GM18498 (cell line): ENCODE data around the gene LRATD1.

Experiments
- ATAC-seq: cut with Tn5 transposase; IDR thresholded peaks from one replicate; pipeline ENCODE4 v1.9.1; 2021; ENCODE audit warnings: mild to moderate bottlenecking, moderate library complexity; ENCODE audit not compliant: unreplicated experiment

Gene LRATD1

DNA sequence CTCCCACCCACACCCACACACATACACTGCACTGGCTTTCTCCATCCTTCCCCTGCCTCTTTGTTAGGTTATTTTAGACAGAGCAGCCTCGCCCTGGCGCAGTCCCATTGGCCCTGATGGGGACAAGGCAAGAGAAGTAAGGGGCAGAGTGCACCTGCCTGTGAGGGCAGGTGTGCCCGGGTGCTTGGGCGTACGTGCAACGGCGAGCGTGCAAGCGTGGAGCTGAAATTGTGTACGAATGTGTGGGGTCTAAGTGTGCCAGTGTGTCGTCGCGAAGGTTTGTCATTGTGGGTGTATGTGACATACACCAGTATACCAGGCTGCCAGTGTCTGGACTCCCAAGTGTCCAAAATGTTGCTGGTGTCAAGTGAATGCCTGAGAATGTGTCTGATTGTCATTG lies 544 bp downstream of the LRATD1 start:
- ATAC-seq = no peak

DNA sequence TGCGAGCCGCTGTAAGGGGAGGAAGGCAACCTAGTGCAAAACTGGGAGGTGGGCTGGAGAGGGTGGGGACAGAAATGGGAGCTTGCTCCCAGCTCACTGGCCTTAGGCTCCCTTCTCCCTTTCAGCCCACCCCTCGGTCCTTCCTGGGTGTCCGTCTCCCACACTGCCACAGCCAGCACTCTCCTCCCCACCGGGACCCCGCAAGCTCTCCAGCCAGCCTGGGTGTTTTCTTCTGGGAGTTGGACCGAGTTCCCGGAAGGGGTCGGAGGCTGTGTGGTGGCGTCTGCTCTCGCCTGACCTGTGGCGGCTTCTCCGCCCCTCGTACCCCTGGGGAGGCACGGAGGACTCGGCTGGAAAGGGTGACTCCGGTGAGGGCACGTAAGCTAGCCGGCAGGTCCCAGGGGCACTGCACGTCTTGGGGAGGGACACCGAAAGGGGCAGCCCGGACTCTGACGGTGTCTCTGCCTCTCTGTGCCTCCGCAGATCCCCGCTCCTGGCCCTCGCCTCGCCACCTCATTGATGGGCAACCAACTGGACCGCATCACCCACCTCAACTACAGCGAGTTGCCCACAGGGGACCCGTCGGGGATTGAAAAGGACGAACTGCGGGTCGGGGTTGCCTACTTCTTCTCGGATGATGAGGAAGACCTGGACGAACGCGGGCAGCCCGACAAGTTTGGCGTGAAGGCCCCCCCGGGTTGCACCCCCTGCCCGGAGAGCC lies 1.1 kb downstream of the LRATD1 start:
- no peak for ATAC-seq

DNA sequence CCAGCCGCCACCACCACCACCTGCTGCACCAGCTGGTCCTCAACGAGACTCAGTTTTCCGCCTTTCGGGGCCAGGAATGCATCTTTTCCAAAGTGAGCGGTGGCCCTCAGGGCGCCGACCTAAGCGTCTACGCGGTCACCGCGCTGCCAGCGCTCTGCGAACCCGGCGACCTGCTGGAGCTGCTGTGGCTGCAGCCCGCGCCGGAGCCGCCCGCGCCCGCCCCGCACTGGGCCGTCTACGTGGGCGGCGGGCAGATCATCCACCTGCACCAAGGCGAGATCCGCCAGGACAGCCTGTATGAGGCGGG lies 1.6 kb downstream of the LRATD1 start:
- no peak for ATAC-seq

DNA sequence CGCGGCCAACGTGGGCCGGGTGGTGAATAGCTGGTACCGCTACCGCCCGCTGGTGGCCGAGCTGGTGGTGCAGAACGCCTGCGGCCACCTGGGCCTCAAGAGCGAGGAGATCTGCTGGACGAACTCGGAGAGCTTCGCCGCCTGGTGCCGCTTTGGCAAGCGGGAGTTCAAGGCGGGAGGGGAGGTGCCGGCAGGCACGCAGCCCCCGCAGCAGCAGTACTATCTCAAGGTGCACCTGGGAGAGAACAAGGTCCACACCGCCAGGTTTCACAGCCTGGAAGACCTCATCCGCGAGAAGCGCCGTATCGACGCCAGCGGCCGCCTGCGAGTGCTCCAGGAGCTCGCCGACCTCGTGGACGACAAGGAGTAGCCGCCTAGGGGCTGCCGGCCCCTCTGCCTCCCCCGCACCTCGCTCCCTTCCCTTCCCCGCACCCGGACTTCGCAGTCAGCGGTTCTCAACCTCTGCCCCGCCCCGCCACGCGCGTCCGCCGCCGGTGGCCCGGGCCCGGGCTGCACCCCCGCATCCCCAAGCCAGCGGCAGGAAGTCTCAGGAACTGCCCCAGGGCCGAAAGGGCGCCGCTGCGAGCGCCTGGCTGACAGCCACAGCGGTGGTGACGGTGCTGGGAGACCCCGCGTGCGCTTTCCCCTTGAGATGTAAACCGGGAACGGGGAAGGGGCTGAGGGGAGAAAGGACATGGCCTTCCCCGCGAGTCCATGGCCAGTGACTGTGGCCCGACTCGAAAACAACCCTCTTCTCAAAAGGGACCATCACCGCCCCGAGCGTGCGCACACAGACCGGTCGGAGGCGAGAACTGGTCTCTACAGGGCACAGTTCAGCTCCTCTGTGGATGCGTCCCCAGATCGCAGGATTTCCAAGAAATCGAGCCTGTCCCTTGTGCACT lies 2.2 kb downstream of the LRATD1 start:
- peak; percentile 55 for ATAC-seq

DNA sequence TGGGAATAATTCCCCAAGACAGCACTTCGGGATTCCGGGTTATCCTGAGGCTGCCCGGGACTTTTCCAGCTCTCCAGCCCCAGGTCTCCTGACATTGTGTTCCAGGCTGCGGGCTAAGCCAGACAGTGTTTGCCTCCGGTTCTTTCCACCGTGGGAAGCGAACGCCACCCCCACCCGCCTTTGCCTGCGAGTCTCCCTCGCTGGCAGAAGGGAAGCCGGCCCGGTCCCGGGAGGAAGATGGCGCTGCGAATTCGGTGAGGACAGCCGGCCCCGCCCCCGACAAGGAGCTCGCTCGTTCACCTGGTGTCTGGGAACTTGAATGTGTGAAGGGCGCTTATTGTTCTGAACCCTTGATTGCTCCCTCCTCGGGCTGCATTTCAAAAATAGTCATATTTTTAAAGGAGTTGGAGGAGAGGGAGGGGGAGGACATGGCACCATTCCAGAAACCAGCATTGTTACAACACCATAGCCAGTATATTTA lies 2.9 kb downstream of the LRATD1 start:
- no peak for ATAC-seq

DNA sequence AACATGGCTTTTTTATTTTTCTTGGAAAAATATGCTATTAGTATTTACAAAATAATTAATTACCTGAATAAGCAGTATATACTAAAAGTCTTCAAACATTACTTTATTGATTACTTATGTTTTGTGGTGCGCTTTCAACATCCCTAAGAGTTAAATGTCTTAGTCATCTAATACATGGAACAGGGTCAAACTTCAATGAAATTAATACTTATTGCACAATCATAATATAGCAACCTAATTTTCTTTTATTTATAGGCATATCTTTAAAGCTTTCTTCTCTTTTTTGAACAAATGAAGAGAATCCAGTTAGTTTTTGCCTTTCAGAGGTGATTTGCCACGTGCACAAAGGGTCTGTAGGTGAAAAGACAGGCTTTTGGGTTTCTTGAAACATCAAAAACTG lies 6.0 kb downstream of the LRATD1 start:
- ATAC-seq = no peak

DNA sequence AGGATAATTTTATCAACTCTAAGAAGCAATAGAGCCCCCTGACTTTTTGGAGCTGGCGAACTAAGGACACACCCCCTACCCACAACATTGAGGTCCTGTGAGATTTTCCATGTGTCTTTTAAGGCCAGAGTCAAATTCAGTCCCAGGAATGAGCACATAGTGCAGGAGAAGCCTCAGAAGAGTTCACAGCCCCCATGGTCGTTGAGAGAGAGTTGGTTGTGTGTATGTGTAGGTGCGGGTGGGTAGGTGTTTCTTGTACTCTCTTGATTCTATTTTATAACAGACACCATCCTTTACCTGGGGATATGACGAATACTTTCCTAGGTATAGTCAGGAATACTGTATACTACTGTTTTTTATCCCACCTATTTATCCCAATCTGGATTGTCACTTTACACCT lies 8.6 kb downstream of the LRATD1 start:
- ATAC-seq = no peak

DNA sequence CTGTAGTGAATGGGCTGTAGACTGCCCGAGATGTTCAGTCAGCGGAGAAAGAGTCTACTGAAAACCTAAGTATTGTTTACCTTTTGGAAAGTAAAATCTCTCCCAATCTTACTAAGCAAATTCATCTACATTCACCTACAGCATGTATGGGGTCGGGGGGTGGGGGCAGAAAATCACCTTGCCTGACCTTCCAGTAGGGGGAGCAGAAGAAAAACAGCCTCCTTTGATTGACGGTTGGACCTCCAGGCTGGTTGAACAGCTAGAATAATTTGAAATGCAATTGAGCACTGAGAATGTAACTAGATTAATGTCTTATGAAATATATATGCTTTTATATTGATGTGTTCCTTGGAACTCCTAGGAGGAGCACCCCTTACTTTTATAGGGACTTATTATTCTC lies 10.0 kb downstream of the LRATD1 start:
- ATAC-seq = no peak

DNA sequence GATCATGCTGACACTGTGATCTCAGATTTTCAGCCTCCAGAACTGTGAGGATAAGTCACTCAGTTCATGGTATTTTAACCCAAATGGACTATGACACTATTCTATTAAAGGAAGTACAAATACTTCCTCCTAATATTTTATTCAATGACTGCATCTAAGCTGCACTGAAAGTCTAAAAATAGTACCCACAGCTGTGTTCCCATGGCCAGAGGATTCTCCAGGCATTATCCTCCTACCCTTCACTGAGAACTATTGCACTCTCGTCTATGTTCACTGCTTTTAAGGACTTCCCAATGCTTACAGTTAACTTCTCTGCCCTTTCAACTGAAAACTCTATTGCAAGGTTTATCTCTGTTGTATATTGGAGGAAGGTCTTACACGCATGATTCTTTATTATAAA lies 15.2 kb downstream of the LRATD1 start:
- ATAC-seq = no peak

DNA sequence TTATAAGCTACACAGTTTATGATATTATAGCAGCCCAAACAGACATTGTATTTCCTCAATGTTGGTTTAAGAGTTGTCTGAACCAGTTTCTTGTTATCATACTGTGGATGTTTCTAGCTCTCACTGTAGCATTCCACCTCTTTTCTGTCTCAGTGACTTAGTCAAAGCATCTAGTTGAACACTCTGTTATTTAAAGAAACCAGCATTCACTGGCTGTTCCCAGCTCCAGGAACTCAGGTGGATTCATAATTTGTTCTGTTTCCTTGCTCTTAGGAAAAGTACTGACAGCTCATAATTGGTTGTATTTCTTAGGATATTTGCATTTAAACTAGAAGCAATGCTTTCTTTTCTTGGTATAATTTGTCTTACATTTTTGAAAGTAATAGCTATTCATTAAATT lies 17.5 kb downstream of the LRATD1 start:
- ATAC-seq = no peak

DNA sequence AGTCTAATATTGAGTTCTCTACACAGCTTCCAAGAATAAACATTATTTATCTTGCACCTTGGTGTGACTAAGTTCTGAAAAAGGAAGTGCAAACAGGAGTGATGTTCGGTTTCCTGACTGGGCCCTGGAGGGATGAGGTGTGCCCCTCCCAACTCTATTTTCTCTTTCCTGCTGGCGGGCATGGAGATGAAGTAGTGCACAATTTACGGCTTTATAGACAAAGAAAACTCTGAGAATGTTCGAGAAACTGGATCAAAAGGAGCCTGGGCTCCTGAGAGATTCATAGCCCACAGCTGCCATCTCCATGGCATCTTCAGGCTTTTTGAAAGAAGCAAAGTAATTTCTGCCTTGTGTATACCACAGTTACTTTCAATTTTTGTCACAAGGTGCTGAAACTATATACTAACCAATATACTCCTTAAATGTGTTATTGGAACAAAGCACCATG lies 22.3 kb downstream of the LRATD1 start:
- peak; percentile 90 for ATAC-seq

DNA sequence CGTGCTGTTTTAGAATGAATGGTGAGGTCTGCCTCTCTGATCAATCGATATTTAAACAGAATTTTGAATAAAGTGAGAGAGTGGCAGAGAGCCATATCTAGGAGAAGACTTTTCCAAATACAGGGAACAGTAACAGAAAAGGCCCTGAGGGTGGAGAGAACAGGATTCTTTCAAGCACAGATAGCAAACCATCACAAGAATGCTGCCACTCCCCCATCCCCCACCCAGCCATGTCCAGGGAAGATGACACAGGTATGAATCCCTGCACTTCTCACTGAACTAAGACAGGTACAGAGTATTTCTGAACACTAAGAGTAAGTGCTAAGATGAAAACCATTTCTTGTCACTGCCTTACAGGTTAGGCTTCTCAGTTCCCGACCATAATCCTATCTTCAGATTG lies 23.6 kb downstream of the LRATD1 start:
- no peak for ATAC-seq

DNA sequence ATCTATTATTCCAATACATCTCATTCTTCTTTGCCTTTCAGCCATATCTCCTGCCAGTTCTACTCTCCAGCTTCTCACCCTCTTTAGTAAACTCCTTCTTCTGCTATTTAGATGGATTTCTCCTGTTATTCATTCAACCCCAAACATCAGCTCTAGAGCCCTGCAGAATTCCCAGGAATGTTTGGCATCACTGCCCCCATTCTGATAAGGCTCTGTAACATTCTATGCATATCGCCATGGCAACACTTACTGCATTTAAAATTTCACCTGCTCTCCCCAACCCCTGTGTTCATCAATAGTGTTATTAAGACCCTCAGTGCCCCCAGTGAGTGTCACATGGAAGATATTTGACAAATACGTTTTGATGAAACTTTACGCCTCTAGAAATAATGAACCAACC lies 28.6 kb downstream of the LRATD1 start:
- no peak for ATAC-seq

DNA sequence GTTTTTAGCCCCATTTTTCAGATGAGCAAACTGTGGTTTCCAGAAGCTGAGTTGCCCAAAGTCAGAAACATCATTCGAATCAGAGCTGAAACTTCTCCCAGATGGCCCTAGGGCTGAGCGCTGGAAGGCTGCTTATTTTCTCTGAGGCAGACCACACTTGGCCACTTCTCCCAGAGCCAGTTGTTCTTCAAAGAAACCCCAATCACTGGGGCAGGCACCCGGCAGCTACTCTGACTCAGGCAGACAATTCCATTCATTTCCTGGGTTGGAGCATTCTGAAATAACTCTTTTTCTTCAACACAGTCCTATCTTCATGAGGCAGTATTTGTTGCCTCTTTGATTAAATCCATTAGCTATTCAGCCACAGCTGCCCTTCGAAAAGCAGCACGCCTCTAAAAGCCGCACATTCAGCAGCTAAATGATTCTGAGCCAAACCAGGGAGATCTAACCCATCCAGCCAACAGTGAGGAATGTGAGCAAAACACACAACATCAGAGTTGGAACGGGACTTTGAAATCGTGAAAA lies 40.9 kb downstream of the LRATD1 start:
- ATAC-seq = no peak

DNA sequence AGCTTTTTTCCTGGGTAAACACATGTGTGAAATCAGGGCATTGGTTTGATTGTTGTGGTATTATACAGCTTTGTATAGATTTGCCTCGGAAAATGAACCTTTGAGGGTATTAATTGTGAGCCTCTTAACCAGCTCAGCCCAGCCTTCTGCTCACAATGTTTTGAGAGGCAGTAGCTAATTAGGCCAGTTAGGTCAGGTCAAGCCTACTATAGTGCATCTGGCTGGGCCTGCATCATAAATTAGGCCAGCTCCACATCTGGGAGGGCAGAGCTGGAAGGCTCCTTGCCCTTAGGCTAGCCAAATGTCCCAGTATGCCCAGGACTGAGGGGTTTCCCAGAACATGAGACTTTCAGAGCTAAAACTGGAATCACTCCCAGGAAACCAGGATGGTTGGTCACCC lies 43.0 kb downstream of the LRATD1 start:
- no peak for ATAC-seq

DNA sequence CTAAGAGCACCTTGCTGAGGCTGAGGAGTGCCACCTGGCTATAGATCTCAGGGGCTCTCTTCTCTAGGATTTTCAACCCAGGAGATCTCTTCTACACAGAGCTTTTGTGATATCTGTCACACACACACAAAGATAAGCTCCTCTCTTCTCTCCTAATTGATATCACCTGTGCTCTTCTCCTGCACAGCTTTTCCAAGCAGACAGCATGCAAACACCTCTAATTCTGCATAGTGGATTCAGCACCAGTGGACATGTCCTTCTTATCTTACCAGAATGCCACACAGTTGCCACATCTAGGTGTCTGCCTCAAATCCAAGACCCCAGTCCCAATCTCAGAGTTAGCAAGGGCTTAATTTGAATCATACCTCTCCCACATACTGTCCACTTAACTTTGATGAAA lies 43.9 kb downstream of the LRATD1 start:
- no peak for ATAC-seq

DNA sequence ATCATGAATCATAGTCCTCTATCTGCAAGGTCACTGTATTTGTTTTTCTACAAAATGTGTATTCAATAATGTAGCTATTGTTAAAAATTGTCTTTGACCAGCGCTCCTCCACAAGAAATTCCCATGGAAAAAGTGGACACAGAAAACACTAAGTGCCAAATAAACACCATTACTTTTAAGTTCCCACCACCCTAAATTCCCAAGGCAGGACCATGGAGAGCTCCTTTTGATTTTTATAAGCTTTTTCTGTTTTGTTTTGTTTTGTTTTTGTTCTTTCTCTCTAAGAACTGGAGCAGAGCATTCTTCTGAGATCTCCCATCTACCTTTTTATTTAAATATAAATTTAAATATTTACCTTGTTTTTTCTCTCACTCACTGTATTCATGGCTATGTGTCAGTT lies 44.5 kb downstream of the LRATD1 start:
- ATAC-seq = no peak

DNA sequence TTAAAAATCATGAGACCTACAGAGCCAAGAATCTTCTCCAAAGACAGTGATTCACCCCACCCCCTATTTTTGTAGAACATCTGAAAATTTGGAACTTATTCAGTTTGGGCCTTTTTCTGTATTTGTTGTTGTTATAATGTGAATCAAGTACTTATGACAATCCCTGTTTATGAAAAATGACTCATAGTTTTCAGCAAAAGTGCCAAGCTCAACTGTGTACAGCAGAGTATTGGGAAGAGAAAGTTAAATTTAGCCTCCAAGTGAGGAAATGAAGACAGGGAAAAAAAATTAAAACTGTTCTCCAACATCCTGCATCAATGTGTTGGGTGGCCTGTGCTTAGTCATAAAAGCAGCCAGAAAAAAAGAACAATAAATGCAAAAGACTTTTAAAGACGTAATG lies 46.2 kb downstream of the LRATD1 start:
- ATAC-seq = no peak

DNA sequence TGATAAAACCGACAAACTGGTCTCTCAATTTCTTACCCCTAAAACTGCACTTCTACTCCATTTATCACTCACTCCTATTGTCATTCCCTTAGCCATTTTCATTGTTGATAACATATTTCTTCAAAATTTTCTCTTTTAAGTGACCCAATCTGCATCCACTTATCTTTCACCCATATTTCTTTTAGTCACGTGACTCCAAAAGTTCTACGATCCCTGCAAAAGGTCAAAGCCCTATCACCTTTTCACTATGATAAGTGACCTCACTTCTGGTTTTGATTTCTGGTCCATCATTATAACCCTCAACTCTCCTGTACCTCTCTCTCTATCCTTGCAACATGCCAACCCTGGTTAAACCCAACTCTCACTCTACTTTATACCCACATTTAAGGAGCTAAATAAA lies 49.1 kb downstream of the LRATD1 start:
- no peak for ATAC-seq
